Central memory CD8-positive, alpha-beta T cell (primary cell): ENCODE results near the gene DIABLO.

Source experiments
- ATAC-seq: fragments of 150-1000 bp; cut with Tn5 transposase; replicated peaks from 2 replicates; pipeline ENCODE4 v1.10.0; 2022; ENCODE audit warnings: mild to moderate bottlenecking, moderate FRiP score, moderate number of reproducible peaks; ENCODE audit not compliant: poor library complexity, severe bottlenecking; ENCODE audit errors: extremely low read depth
- DNase-seq, 2 donors: peaks; one replicate each; pipeline ENCODE4 v3.0.0; 2021; ENCODE audit warnings: low spot score in 2 of 2
- H3K27ac Mint-ChIP-seq: one replicate; pipeline ENCODE4 v1.8.0; 2022; ENCODE audit warnings: low read depth, mild to moderate bottlenecking, moderate library complexity, mixed read lengths
- H3K27me3 Mint-ChIP-seq: one replicate; pipeline ENCODE4 v1.8.0; 2022; ENCODE audit warnings: mixed read lengths
- H3K36me3 Mint-ChIP-seq: one replicate; pipeline ENCODE4 v1.8.0; 2022; ENCODE audit warnings: mild to moderate bottlenecking, moderate library complexity, mixed read lengths; ENCODE audit not compliant: insufficient read depth
- H3K4me1 Mint-ChIP-seq: one replicate; pipeline ENCODE4 v1.8.0; 2022; ENCODE audit warnings: mixed read lengths
- H3K4me3 Mint-ChIP-seq: one replicate; pipeline ENCODE4 v1.8.0; 2022; ENCODE audit warnings: mild to moderate bottlenecking, moderate library complexity, mixed read lengths
- H3K9me3 Mint-ChIP-seq: one replicate; pipeline ENCODE4 v1.8.0; 2022; ENCODE audit warnings: mixed read lengths

DIABLO gene

GRCh38 chr12:122243965-122244364 lies 18.1 kb upstream of the DIABLO start:
- no peaks in the 10 kb centered on the region for H3K9me3 Mint-ChIP-seq
- H3K4me1 Mint-ChIP-seq = peaks cover 16% of the 10 kb centered on the region
- peaks cover 47% of the 10 kb centered on the region for H3K36me3 Mint-ChIP-seq
- peak; percentile 55 for ATAC-seq
- H3K4me3 Mint-ChIP-seq = peak overlapping the region; percentile 85
- peak overlapping the region; percentile 84 for H3K27ac Mint-ChIP-seq
- no peaks in the 10 kb centered on the region for H3K27me3 Mint-ChIP-seq
- DNase-seq = no peak

DNA sequence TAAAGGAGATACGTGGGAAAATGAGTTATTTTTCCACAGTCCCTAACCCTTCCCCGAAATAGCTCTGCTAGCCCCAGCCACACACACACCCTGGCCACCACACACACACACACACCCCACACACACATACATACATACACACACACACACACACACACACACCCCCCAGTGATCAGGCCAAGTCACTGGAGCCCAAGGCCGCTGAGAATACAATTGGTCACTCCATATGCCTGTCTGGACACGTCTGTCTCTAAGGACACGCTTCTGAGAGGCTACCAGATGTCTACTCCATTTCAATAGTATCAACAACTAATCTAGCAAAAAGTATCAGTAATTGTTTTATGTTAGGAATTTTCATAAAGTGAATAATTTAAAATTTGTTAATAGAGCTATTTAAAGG lies 13.0 kb upstream of the DIABLO start:
- Mint-ChIP-seq H3K4me3 (no peak overlapping the region), H3K27ac (peak overlapping the region; percentile 68), H3K4me1 (peaks cover 8% of the 10 kb centered on the region), H3K36me3 (peaks cover 65% of the 10 kb centered on the region), H3K27me3 (no peaks in the 10 kb centered on the region), H3K9me3 (no peaks in the 10 kb centered on the region)
- no peak for ATAC-seq
- no peak for DNase-seq

- no peak overlapping the region for H3K27ac Mint-ChIP-seq
- no peaks in the 10 kb centered on the region for H3K27me3 Mint-ChIP-seq
- H3K4me1 Mint-ChIP-seq = peaks cover 4% of the 10 kb centered on the region
- peaks cover 78% of the 10 kb centered on the region for H3K36me3 Mint-ChIP-seq
- no peak overlapping the region for H3K4me3 Mint-ChIP-seq
- ATAC-seq (no peak), DNase-seq (no peak)
- H3K9me3 Mint-ChIP-seq = no peaks in the 10 kb centered on the region
These were observed 9.9 kb upstream of the DIABLO start for GRCh38 chr12:122235741-122236140.

GRCh38 chr12:122232691-122233090 lies 6.8 kb upstream of the DIABLO start:
- no peak overlapping the region for H3K4me3 Mint-ChIP-seq
- H3K4me1 Mint-ChIP-seq = peaks cover 17% of the 10 kb centered on the region
- H3K27ac Mint-ChIP-seq = no peak overlapping the region
- peaks cover 59% of the 10 kb centered on the region for H3K36me3 Mint-ChIP-seq
- DNase-seq (no peak), ATAC-seq (no peak)
- no peaks in the 10 kb centered on the region for H3K27me3 Mint-ChIP-seq
- H3K9me3 Mint-ChIP-seq = no peaks in the 10 kb centered on the region

DNA sequence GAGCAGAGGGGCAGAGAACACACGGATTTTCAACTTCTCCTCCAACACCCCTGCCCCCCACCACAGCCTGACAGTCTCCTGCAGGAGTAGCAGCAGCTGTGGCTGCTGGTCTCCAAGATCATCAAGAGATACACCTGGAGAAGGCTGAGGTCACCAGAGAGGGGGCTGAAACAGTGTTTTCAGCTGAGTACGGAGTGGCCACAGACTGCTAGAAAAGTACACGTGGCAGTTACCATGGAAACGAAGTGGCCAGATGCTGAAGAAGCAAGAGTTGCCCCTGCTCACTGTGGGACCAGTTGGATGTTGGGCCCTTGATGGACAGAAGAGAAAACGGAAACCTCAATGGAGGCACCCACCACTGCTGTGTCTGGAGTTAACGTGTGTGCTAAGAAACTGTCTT lies 4.9 kb upstream of the DIABLO start:
- Mint-ChIP-seq H3K4me3 (no peak overlapping the region), H3K36me3 (peaks cover 57% of the 10 kb centered on the region), H3K27me3 (no peaks in the 10 kb centered on the region), H3K27ac (no peak overlapping the region), H3K4me1 (peaks cover 22% of the 10 kb centered on the region), H3K9me3 (no peaks in the 10 kb centered on the region)
- DNase-seq = no peak
- no peak for ATAC-seq

DNA sequence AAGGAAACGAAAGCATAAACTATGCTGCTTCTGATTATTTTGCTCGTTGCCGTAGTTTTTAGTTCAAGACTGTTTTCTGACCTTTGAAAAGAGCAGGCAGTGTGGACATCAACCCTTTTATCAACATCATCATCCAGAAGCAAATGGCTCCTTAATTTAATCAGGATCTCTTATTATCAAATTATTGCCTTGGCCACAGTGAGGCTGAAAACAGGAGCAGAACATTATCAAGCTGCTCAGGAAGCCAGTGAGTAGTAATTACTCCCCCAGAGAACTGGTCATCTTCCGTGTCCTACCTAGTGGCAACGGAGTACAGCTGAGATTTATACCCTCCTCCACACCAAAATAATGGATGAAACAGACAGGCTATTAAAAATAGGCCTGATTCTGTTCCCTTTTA lies 2.2 kb upstream of the DIABLO start:
- peak overlapping the region; percentile 84 for H3K4me3 Mint-ChIP-seq
- DNase-seq (no peak), ATAC-seq (no peak)
- H3K27me3 Mint-ChIP-seq = no peaks in the 10 kb centered on the region
- peak overlapping the region; percentile 87 for H3K27ac Mint-ChIP-seq
- no peaks in the 10 kb centered on the region for H3K9me3 Mint-ChIP-seq
- H3K4me1 Mint-ChIP-seq = peaks cover 34% of the 10 kb centered on the region
- peaks cover 53% of the 10 kb centered on the region for H3K36me3 Mint-ChIP-seq

DNA sequence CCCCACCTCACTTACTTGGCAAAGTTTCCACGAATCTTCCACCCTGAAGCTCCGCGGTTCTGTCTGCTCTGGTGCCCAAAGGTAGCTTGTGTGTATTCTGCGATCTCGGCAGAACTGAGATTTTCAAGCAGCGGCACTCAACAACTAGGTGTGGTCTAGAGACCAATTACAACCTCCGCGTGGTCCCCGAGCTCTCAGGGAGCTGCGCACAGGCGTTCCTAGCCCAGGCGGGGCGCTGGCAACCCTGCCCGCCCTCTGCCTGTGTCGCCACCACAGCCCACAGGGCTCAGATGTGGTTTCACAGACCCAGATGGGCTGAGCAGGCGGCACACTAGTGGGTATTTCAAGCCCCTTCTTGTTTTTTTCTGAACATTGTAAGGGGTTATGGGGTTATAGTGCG lies 1.5 kb upstream of the DIABLO start:
- Mint-ChIP-seq H3K27ac (peak overlapping the region; percentile 87), H3K9me3 (no peaks in the 10 kb centered on the region), H3K36me3 (peaks cover 51% of the 10 kb centered on the region), H3K4me1 (peaks cover 40% of the 10 kb centered on the region), H3K27me3 (no peaks in the 10 kb centered on the region), H3K4me3 (peak overlapping the region; percentile 84)
- DNase-seq = peak; percentile 71 to 88
- ATAC-seq = peak; percentile 59

DNA sequence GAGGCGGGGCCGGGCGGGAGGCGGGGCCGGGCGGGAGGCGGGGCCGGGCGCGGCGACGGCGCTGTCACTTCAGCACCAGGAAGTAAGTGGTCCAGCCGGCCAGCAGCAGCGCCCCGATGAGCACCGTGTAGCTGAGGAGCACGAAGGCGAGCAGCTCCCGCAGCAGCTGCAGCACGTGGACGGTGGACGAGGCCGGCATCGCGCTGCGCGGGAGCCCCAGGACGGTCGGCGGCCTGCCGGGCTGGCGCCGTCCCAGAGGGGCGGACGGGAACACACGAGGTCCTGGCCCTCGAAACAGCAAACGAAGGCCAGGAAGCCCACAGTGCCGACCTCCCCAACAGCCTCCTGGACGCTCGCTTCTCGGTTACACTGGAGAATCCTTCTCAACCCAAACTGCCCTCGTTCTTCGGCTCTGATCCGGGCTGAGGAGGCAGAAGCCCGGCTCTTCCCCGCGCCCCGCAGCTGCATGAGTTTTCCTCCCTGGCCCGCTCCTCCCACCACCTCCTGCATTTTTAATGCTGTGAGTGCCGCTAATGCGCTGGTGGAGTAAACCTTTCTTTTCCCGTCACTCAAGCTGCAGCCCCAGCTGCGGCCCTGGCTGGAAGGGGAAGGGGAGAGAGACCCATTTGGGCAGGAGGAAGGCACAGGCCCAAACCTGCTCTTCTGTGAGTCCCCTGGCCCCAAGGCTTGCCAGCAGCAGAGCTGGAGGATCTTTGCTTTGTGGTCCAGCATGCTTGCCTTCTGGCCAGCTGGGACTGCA lies 694 bp upstream of the DIABLO start:
- peaks cover 40% of the 10 kb centered on the region for H3K4me1 Mint-ChIP-seq
- H3K36me3 Mint-ChIP-seq = peaks cover 49% of the 10 kb centered on the region
- H3K27me3 Mint-ChIP-seq = no peaks in the 10 kb centered on the region
- ATAC-seq = no peak
- no peaks in the 10 kb centered on the region for H3K9me3 Mint-ChIP-seq
- H3K27ac Mint-ChIP-seq = peak overlapping the region; percentile 96
- no peak for DNase-seq
- H3K4me3 Mint-ChIP-seq = peak overlapping the region; percentile 84

DNA sequence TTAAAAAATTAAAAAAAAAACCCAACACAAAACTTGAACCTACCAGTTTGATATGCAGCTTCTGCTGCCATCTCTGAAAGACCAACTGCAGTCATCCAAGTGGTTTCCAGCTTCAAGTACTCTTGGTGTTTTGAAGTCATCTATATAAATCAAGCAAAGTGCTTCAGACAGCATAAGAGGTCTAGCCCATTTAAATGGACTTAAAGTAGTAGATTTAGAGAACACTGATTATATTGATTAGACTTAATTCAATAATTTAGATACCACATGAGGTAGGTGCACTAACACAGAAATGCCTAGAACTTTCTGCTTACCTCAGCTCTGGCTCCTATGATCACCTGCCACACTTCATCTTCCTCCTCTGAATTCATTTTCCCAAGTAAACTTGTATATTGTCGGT lies 9.4 kb downstream of the DIABLO start:
- Mint-ChIP-seq H3K36me3 (peaks cover 79% of the 10 kb centered on the region), H3K4me1 (peaks cover 6% of the 10 kb centered on the region), H3K9me3 (no peaks in the 10 kb centered on the region), H3K4me3 (no peak overlapping the region), H3K27me3 (no peaks in the 10 kb centered on the region), H3K27ac (no peak overlapping the region)
- ATAC-seq = no peak
- DNase-seq = no peak

- no peaks in the 10 kb centered on the region for H3K9me3 Mint-ChIP-seq
- ATAC-seq (no peak), DNase-seq (no peak)
- no peak overlapping the region for H3K4me3 Mint-ChIP-seq
- H3K27ac Mint-ChIP-seq = no peak overlapping the region
- no peaks in the 10 kb centered on the region for H3K27me3 Mint-ChIP-seq
- H3K36me3 Mint-ChIP-seq = peaks cover 79% of the 10 kb centered on the region
- H3K4me1 Mint-ChIP-seq = peaks cover 6% of the 10 kb centered on the region
These were observed 10.1 kb downstream of the DIABLO start for GRCh38 chr12:122215771-122216170.

DNA sequence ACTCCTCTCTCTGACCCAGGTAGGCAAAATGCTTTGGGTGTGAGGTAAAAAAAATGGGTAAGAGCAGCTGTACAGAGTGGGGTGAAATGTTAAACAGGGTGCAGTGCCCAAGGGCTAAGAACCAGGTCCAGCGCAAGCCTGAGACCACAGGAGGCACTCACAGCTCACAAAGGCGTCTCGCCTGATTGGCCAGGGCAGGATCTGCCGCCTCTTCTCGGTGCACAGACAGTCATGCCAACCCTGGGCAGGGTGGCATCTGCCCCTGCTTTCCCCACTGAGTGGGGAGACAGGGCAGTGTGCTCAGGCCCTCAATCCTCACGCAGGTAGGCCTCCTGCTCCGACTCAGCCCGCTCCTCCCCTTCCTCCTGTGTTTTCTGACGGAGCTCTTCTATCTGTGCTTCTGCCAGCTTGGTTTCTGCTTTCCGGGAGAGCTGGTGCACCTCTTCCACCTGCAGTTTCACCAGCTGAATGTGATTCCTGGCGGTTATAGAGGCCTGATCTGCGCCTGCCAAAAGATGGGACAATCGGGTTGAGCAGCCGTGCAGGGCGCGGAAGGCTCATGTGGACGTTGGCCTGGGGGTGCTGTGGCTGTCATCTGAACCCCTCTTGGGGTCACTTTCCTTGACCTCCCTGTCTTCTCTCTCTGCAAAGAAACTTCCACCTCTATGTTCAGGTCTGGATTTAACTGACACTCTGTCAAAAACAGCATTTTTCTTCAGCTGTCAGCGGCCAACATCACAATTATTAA lies 17.6 kb downstream of the DIABLO start:
- Mint-ChIP-seq H3K4me3 (no peak overlapping the region), H3K36me3 (peaks cover 54% of the 10 kb centered on the region), H3K27ac (no peak overlapping the region), H3K4me1 (peaks cover 8% of the 10 kb centered on the region), H3K9me3 (no peaks in the 10 kb centered on the region), H3K27me3 (no peaks in the 10 kb centered on the region)
- no peak for DNase-seq
- no peak for ATAC-seq

- H3K4me3 Mint-ChIP-seq = no peak overlapping the region
- ATAC-seq = no peak
- no peak overlapping the region for H3K27ac Mint-ChIP-seq
- H3K4me1 Mint-ChIP-seq = peaks cover 8% of the 10 kb centered on the region
- DNase-seq = no peak
- H3K27me3 Mint-ChIP-seq = no peaks in the 10 kb centered on the region
- H3K9me3 Mint-ChIP-seq = no peaks in the 10 kb centered on the region
- H3K36me3 Mint-ChIP-seq = peaks cover 49% of the 10 kb centered on the region
These were observed 18.5 kb downstream of the DIABLO start for GRCh38 chr12:122207391-122207790.

DNA sequence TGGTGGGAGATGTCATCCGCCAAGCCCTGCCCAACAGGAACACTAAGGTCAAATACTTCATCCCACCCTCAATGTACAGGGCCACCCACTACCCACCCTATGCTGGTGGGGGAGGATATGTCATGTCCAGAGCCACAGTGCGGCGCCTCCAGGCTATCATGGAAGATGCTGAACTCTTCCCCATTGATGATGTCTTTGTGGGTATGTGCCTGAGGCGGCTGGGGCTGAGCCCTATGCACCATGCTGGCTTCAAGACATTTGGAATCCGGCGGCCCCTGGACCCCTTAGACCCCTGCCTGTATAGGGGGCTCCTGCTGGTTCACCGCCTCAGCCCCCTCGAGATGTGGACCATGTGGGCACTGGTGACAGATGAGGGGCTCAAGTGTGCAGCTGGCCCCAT lies 18.9 kb downstream of the DIABLO start:
- Mint-ChIP-seq H3K27me3 (no peaks in the 10 kb centered on the region), H3K36me3 (peaks cover 44% of the 10 kb centered on the region), H3K4me3 (no peak overlapping the region), H3K4me1 (peaks cover 8% of the 10 kb centered on the region), H3K9me3 (no peaks in the 10 kb centered on the region), H3K27ac (no peak overlapping the region)
- no peak for ATAC-seq
- no peak for DNase-seq
